Measurements from ENCODE around the gene ZFP90.

The ZFP90 gene

GRCh38 chr16:68574479-68574878 is 35.4 kb downstream of the ZFP90 start:
- no peaks in the 10 kb centered on the region for H3K27me3 ChIP-seq (replicated peaks in 2 of 5; ENCODE audit: control insufficient read depth in 4 of 5, insufficient read depth in 5 of 5, low read length in 4 of 5)
- ChIA-PET CTCF (no interaction called here), POLR2A (no interaction called here)
- H3K36me3 ChIP-seq (ENCODE audit: control insufficient read depth in 4 of 4, insufficient read depth in 4 of 4, low read length in 3 of 4) = peaks cover 0 to 11% (median 0%) of the 10 kb centered on the region in 4 experiments
- H3K4me3 ChIP-seq (ENCODE audit: control insufficient read depth in 1 of 7, extremely low read depth in 1 of 7, insufficient read depth in 4 of 7, low read depth in 2 of 7, low read length in 6 of 7) = no peak overlapping the region
- WGBS (ENCODE audit: insufficient coverage) = 100% methylated on average over 3 of the region's 3 CpGs
- peaks cover 8 to 86% (median 62%) of the 10 kb centered on the region in 5 experiments for H3K9me3 ChIP-seq (ENCODE audit: control extremely low read depth in 1 of 5, control insufficient read depth in 4 of 5, insufficient read depth in 2 of 5, low read depth in 1 of 5, low read length in 4 of 5)
- DNase-seq = no peak
- H3K4me1 ChIP-seq (ENCODE audit: control extremely low read depth in 1 of 4, control insufficient read depth in 4 of 4, insufficient read depth in 4 of 4, low read length in 3 of 4) = no peaks in the 10 kb centered on the region
- no peak overlapping the region for H3K27ac ChIP-seq (ENCODE audit: insufficient read depth in 1 of 2, low read depth in 1 of 2, low read length in 2 of 2, poor library complexity in 1 of 2, severe bottlenecking in 2 of 2)

- Histone ChIP-seq H3K36me3 (ENCODE audit: control insufficient read depth in 4 of 4, insufficient read depth in 4 of 4, low read length in 3 of 4) (peaks cover 0 to 10% (median 0%) of the 10 kb centered on the region in 4 experiments), H3K27me3 (replicated peaks in 2 of 5; ENCODE audit: control insufficient read depth in 4 of 5, insufficient read depth in 5 of 5, low read length in 4 of 5) (no peaks in the 10 kb centered on the region), H3K9me3 (ENCODE audit: control extremely low read depth in 1 of 5, control insufficient read depth in 4 of 5, insufficient read depth in 2 of 5, low read depth in 1 of 5, low read length in 4 of 5) (peaks cover 8 to 82% (median 59%) of the 10 kb centered on the region in 5 experiments), H3K4me1 (ENCODE audit: control extremely low read depth in 1 of 4, control insufficient read depth in 4 of 4, insufficient read depth in 4 of 4, low read length in 3 of 4) (no peaks in the 10 kb centered on the region), H3K27ac (ENCODE audit: insufficient read depth in 1 of 2, low read depth in 1 of 2, low read length in 2 of 2, poor library complexity in 1 of 2, severe bottlenecking in 2 of 2) (no peak overlapping the region), H3K4me3 (ENCODE audit: control insufficient read depth in 1 of 7, extremely low read depth in 1 of 7, insufficient read depth in 4 of 7, low read depth in 2 of 7, low read length in 6 of 7) (no peak overlapping the region)
- DNase-seq = no peak
- POLR2A ChIA-PET = no interaction called here
- WGBS (ENCODE audit: insufficient coverage) = 100% methylated on average over 3 of the region's 3 CpGs
- CTCF ChIA-PET = interaction anchor here (2.1 kb wide), 1 partner anchor 15 kb away, joined by 7 read pairs; no protein-coding TSS in a partner anchor
These were observed 36.0 kb downstream of the ZFP90 start for GRCh38 chr16:68575082-68575481.

GRCh38 chr16:68577352-68577853 is 38.3 kb downstream of the ZFP90 start:
- POLR2A ChIA-PET = no interaction called here
- 95% methylated on average over 2 of the region's 2 CpGs for WGBS (ENCODE audit: insufficient coverage)
- H3K27ac ChIP-seq (ENCODE audit: insufficient read depth in 1 of 2, low read depth in 1 of 2, low read length in 2 of 2, poor library complexity in 1 of 2, severe bottlenecking in 2 of 2) = no peak overlapping the region
- peaks cover 5 to 68% (median 47%) of the 10 kb centered on the region in 5 experiments for H3K9me3 ChIP-seq (ENCODE audit: control extremely low read depth in 1 of 5, control insufficient read depth in 4 of 5, insufficient read depth in 2 of 5, low read depth in 1 of 5, low read length in 4 of 5)
- CTCF ChIA-PET = interaction anchor here (0.6 to 2.3 kb wide), 5 partner anchors 13 to 121 kb away, joined by 3 to 8 read pairs (median 3); no protein-coding TSS in a partner anchor
- H3K27me3 ChIP-seq (replicated peaks in 2 of 5; ENCODE audit: control insufficient read depth in 4 of 5, insufficient read depth in 5 of 5, low read length in 4 of 5) = no peaks in the 10 kb centered on the region
- H3K4me1 ChIP-seq (ENCODE audit: control extremely low read depth in 1 of 4, control insufficient read depth in 4 of 4, insufficient read depth in 4 of 4, low read length in 3 of 4) = no peaks in the 10 kb centered on the region
- no peak overlapping the region for H3K4me3 ChIP-seq (ENCODE audit: control insufficient read depth in 1 of 7, extremely low read depth in 1 of 7, insufficient read depth in 4 of 7, low read depth in 2 of 7, low read length in 6 of 7)
- peaks cover 0 to 6% (median 0%) of the 10 kb centered on the region in 4 experiments for H3K36me3 ChIP-seq (ENCODE audit: control insufficient read depth in 4 of 4, insufficient read depth in 4 of 4, low read length in 3 of 4)
- DNase-seq = no peak

GRCh38 chr16:68590201-68590994 is 51.3 kb downstream of the ZFP90 start:
- POLR2A ChIA-PET = no interaction called here

GRCh38 chr16:68592466-68593337 is 53.6 kb downstream of the ZFP90 start:
- H3K9me3 ChIP-seq (ENCODE audit: control extremely low read depth in 1 of 5, control insufficient read depth in 4 of 5, insufficient read depth in 2 of 5, low read depth in 1 of 5, low read length in 4 of 5) = peaks cover 0 to 3% (median 0%) of the 10 kb centered on the region in 5 experiments
- ChIA-PET CTCF (interaction anchor here (0.6 to 1.3 kb wide), 3 partner anchors 28 to 531 kb away, joined by 3 to 4 read pairs (median 3); no protein-coding TSS in a partner anchor), POLR2A (no interaction called here)
- DNase-seq = peak; percentile 19 to 52 (median 47)
- 100% methylated on average over 4 of the region's 5 CpGs for WGBS (ENCODE audit: insufficient coverage)
- no peak overlapping the region for H3K4me3 ChIP-seq (ENCODE audit: control insufficient read depth in 1 of 7, extremely low read depth in 1 of 7, insufficient read depth in 4 of 7, low read depth in 2 of 7, low read length in 6 of 7)
- peaks cover 0 to 2% (median 0%) of the 10 kb centered on the region in 5 experiments for H3K27me3 ChIP-seq (replicated peaks in 2 of 5; ENCODE audit: control insufficient read depth in 4 of 5, insufficient read depth in 5 of 5, low read length in 4 of 5)
- H3K27ac ChIP-seq (ENCODE audit: insufficient read depth in 1 of 2, low read depth in 1 of 2, low read length in 2 of 2, poor library complexity in 1 of 2, severe bottlenecking in 2 of 2) = no peak overlapping the region
- no peaks in the 10 kb centered on the region for H3K36me3 ChIP-seq (ENCODE audit: control insufficient read depth in 4 of 4, insufficient read depth in 4 of 4, low read length in 3 of 4)
- peaks cover 0 to 4% (median under 1%) of the 10 kb centered on the region in 4 experiments for H3K4me1 ChIP-seq (ENCODE audit: control extremely low read depth in 1 of 4, control insufficient read depth in 4 of 4, insufficient read depth in 4 of 4, low read length in 3 of 4)

More at GRCh38 chr16:68590201-68590994, 51.3 kb downstream of the ZFP90 start:
- Histone ChIP-seq H3K4me1 (ENCODE audit: control extremely low read depth in 1 of 4, control insufficient read depth in 4 of 4, insufficient read depth in 4 of 4, low read length in 3 of 4) (peaks cover 0 to 4% (median under 1%) of the 10 kb centered on the region in 4 experiments), H3K27me3 (replicated peaks in 2 of 5; ENCODE audit: control insufficient read depth in 4 of 5, insufficient read depth in 5 of 5, low read length in 4 of 5) (peaks cover 0 to 2% (median 0%) of the 10 kb centered on the region in 5 experiments), H3K4me3 (ENCODE audit: control insufficient read depth in 1 of 7, extremely low read depth in 1 of 7, insufficient read depth in 4 of 7, low read depth in 2 of 7, low read length in 6 of 7) (peak overlapping the region in 1 of 7 experiments; percentile 37), H3K27ac (ENCODE audit: insufficient read depth in 1 of 2, low read depth in 1 of 2, low read length in 2 of 2, poor library complexity in 1 of 2, severe bottlenecking in 2 of 2) (no peak overlapping the region), H3K9me3 (ENCODE audit: control extremely low read depth in 1 of 5, control insufficient read depth in 4 of 5, insufficient read depth in 2 of 5, low read depth in 1 of 5, low read length in 4 of 5) (peaks cover 0 to 3% (median 0%) of the 10 kb centered on the region in 5 experiments), H3K36me3 (ENCODE audit: control insufficient read depth in 4 of 4, insufficient read depth in 4 of 4, low read length in 3 of 4) (no peaks in the 10 kb centered on the region)
- CTCF ChIA-PET = interaction anchor here (0.7 to 2.9 kb wide), 23 partner anchors 10 to 533 kb away, joined by 3 to 21 read pairs (median 4); no protein-coding TSS in a partner anchor
- peak; percentile 46 to 65 (median 63) for DNase-seq
- WGBS (ENCODE audit: insufficient coverage) = 26% methylated on average over 23 of the region's 26 CpGs

- ChIA-PET CTCF (no interaction called here), POLR2A (no interaction called here)
- Histone ChIP-seq H3K4me1 (ENCODE audit: control extremely low read depth in 1 of 4, control insufficient read depth in 4 of 4, insufficient read depth in 4 of 4, low read length in 3 of 4) (no peaks in the 10 kb centered on the region), H3K27me3 (replicated peaks in 2 of 5; ENCODE audit: control insufficient read depth in 4 of 5, insufficient read depth in 5 of 5, low read length in 4 of 5) (no peaks in the 10 kb centered on the region), H3K9me3 (ENCODE audit: control extremely low read depth in 1 of 5, control insufficient read depth in 4 of 5, insufficient read depth in 2 of 5, low read depth in 1 of 5, low read length in 4 of 5) (peaks cover 0 to 3% (median 0%) of the 10 kb centered on the region in 5 experiments), H3K4me3 (ENCODE audit: control insufficient read depth in 1 of 7, extremely low read depth in 1 of 7, insufficient read depth in 4 of 7, low read depth in 2 of 7, low read length in 6 of 7) (no peak overlapping the region), H3K27ac (ENCODE audit: insufficient read depth in 1 of 2, low read depth in 1 of 2, low read length in 2 of 2, poor library complexity in 1 of 2, severe bottlenecking in 2 of 2) (no peak overlapping the region), H3K36me3 (ENCODE audit: control insufficient read depth in 4 of 4, insufficient read depth in 4 of 4, low read length in 3 of 4) (no peaks in the 10 kb centered on the region)
- no peak for DNase-seq
- 97% methylated on average over 6 of the region's 6 CpGs for WGBS (ENCODE audit: insufficient coverage)
These were observed 57.2 kb downstream of the ZFP90 start for GRCh38 chr16:68596266-68596665.

Measured in common myeloid progenitor, CD34-positive (primary cell).